Measurements from ENCODE around the gene HS6ST2. TPM values are rescaled to one million over a fixed set of nuclear protein-coding genes. Genes with fewer than 3 reads are reported as not detected.

The HS6ST2 gene
- total and polyA plus RNA-seq, 4 donors: under 0.01 to 1.4 (median 0.01) TPM; not detected in 1

- Histone ChIP-seq H3K4me1 (ENCODE audit: control insufficient read depth in 4 of 4, insufficient read depth in 4 of 4, low read length in 3 of 4) (no peaks in the 10 kb centered on the region), H3K4me3 (ENCODE audit: low read depth in 1 of 3, low read length in 3 of 3) (no peak overlapping the region), H3K27me3 (ENCODE audit: control insufficient read depth in 4 of 4, insufficient read depth in 4 of 4, low read length in 3 of 4) (peaks cover 0 to 2% (median 0%) of the 10 kb centered on the region in 4 donors), H3K36me3 (ENCODE audit: control insufficient read depth in 4 of 4, insufficient read depth in 3 of 4, low read depth in 1 of 4, low read length in 3 of 4) (no peaks in the 10 kb centered on the region), H3K9me3 (ENCODE audit: control insufficient read depth in 4 of 4, low read length in 3 of 4) (no peaks in the 10 kb centered on the region), H3K27ac (ENCODE audit: low read depth in 1 of 2, low read length in 2 of 2) (no peak overlapping the region), H3K9ac (ENCODE audit: low read depth in 1 of 2, low read length in 2 of 2) (no peak overlapping the region)
- 81% methylated on average over 3 of the region's 3 CpGs for WGBS
- TF ChIP-seq REST (IDR thresholded peaks at IDR 0.05) (no peak), RXRA (IDR thresholded peaks at IDR 0.05) (no peak), MAX (IDR thresholded peaks at IDR 0.05) (no peak), NR2F2 (IDR thresholded peaks at IDR 0.05) (no peak), YY1 (IDR thresholded peaks at IDR 0.05) (no peak), HNF4G (IDR thresholded peaks at IDR 0.05) (no peak), TAF1 (conservative IDR thresholded peaks at IDR 0.05) (no peak), HNF4A (conservative IDR thresholded peaks at IDR 0.05) (no peak), EGR1 (IDR thresholded peaks at IDR 0.05; ENCODE audit: low read depth in 2 of 2) (no peak), SP1 (IDR thresholded peaks at IDR 0.05) (no peak), ATF3 (IDR thresholded peaks at IDR 0.05) (no peak), GABPA (IDR thresholded peaks at IDR 0.05 in 1 of 2, conservative IDR thresholded peaks at IDR 0.05 in 1 of 2) (no peak), JUND (IDR thresholded peaks at IDR 0.05) (no peak), FOXA1 (IDR thresholded peaks at IDR 0.05) (no peak), CTCF (IDR thresholded peaks at IDR 0.05; ENCODE audit: low read depth, low read length, missing input control) (no peak)
- no peak for DNase-seq (ENCODE audit: low spot score)
Measured at GRCh38 chrX:132853040-132853439, 105.4 kb downstream of the HS6ST2 start.

GRCh38 chrX:132848296-132848970, 110.0 kb downstream of the HS6ST2 start:
- Histone ChIP-seq H3K4me3 (ENCODE audit: low read depth in 1 of 3, low read length in 3 of 3) (no peak overlapping the region), H3K27me3 (ENCODE audit: control insufficient read depth in 4 of 4, insufficient read depth in 4 of 4, low read length in 3 of 4) (peaks cover 0 to 2% (median 0%) of the 10 kb centered on the region in 4 donors), H3K27ac (ENCODE audit: low read depth in 1 of 2, low read length in 2 of 2) (no peak overlapping the region), H3K9ac (ENCODE audit: low read depth in 1 of 2, low read length in 2 of 2) (no peak overlapping the region), H3K9me3 (ENCODE audit: control insufficient read depth in 4 of 4, low read length in 3 of 4) (no peaks in the 10 kb centered on the region), H3K4me1 (ENCODE audit: control insufficient read depth in 4 of 4, insufficient read depth in 4 of 4, low read length in 3 of 4) (no peaks in the 10 kb centered on the region), H3K36me3 (ENCODE audit: control insufficient read depth in 4 of 4, insufficient read depth in 3 of 4, low read depth in 1 of 4, low read length in 3 of 4) (no peaks in the 10 kb centered on the region)
- WGBS: 78% methylated on average over 6 of the region's 6 CpGs
- TF ChIP-seq MAX (IDR thresholded peaks at IDR 0.05) (no peak), TAF1 (conservative IDR thresholded peaks at IDR 0.05) (no peak), NR2F2 (IDR thresholded peaks at IDR 0.05) (no peak), ATF3 (IDR thresholded peaks at IDR 0.05) (no peak), CTCF (IDR thresholded peaks at IDR 0.05; ENCODE audit: low read depth, low read length, missing input control) (no peak), EGR1 (IDR thresholded peaks at IDR 0.05; ENCODE audit: low read depth in 2 of 2) (no peak), RAD21 (IDR thresholded peaks at IDR 0.05) (no peak), HNF4G (IDR thresholded peaks at IDR 0.05) (no peak), ZBTB33 (IDR thresholded peaks at IDR 0.05) (no peak)
- no peak for DNase-seq (ENCODE audit: low spot score)
